K562 (cell line): ENCODE data around the gene PLXND1. TPM values are rescaled to one million over a fixed set of nuclear protein-coding genes. Genes with fewer than 3 reads are reported as not detected.

Experiments
- ARID4B ChIP-seq: sonication (generic); formaldehyde crosslinking; IDR thresholded peaks from 2 replicates; pipeline ENCODE4 v1.8.0; 2022; ENCODE audit warnings: mild to moderate bottlenecking, missing genetic modification reagents
- MEIS2 ChIP-seq: fragments of 450-650 bp; IDR thresholded peaks from 2 replicates; pipeline ENCODE4 v1.6.1; 2014; ENCODE audit warnings: mild to moderate bottlenecking; ENCODE audit not compliant: partially characterized antibody
- PTTG1 ChIP-seq: fragments of 450-650 bp; IDR thresholded peaks from 2 replicates; pipeline ENCODE4 v1.6.1; 2016; ENCODE audit warnings: low read depth, mild to moderate bottlenecking, missing genetic modification characterization, missing compliant biosample characterization
- ZNF277 ChIP-seq: fragments of 250-450 bp; sonication (Bioruptor Pico); IDR thresholded peaks from 2 replicates; pipeline ENCODE4 v1.8.0; 2022; ENCODE audit warnings: inconsistent platforms, mild to moderate bottlenecking, moderate library complexity, borderline replicate concordance
- ZNF584 ChIP-seq: fragments of 200-800 bp; sonication (Bioruptor generic); IDR thresholded peaks from 2 replicates; pipeline ENCODE4 v1.6.1; 2016; ENCODE audit warnings: low read depth, mild to moderate bottlenecking, missing genetic modification characterization, missing compliant biosample characterization
- polyA plus RNA-seq, 8 experiments: library from polyadenylated mRNA; depleted of rRNA in 4 of 8; stranded (reverse) in 5 of 8; unstranded in 3 of 8; fragments of >200 nt; fragmentation: Nextera tagmentation in 2 of 8; fragmentation: Illumina TruSeq in 1 of 8; extraction: Ambion mirVana in 2 of 8; extraction: Trizol in 1 of 8; gene quantifications; 2 replicates each; pipeline versions ENCODE4 v1.2.1 to v1.2.3, GENCODE V29; 2011 to 2014; ENCODE audit warnings: inconsistent platforms in 1 of 8, missing spikeins in 1 of 8
- total RNA-seq, 7 experiments: library from RNA; depleted of rRNA in 6 of 7; stranded (reverse); fragments of >200 nt in 6 of 7; fragmentation: Illumina TruSeq in 2 of 7; extraction: Trizol in 2 of 7; gene quantifications; 2 replicates each; pipeline versions ENCODE4 v1.2.1 to v1.2.3, GENCODE V29; 2011 to 2021; ENCODE audit warnings: low replicate concordance in 1 of 7

PLXND1 gene
- total and polyA plus RNA-seq, 9 of the 15 experiments (the other 6 are each of a cell fraction or from before 2014, with no cell fraction given) = 0.34 to 28.8 (median 14.0) TPM

- TF ChIP-seq ZNF277 (CRISPR knock-in tag) (no peak), ZNF584 (no peak), ARID4B (CRISPR knock-in tag) (no peak), PTTG1 (no peak), MEIS2 (no peak)
These were observed 13.3 kb downstream of the PLXND1 start (continued) for GRCh38 chr3:129593230-129593594.
